Left renal cortex interstitium (tissue), 4 donors: Measurements from ENCODE around the gene KRTAP9-1. TPM values are rescaled to one million over a fixed set of nuclear protein-coding genes. Genes with fewer than 3 reads are reported as not detected.
"Not testable (repeated sequence)": the region's sequence is repeated elsewhere in the genome, so short reads cannot be mapped to it uniquely, and the experiment has no call there.

Source experiments
- DNase-seq, 4 donors: peaks; one replicate each; pipeline ENCODE4 v3.0.0-alpha.2; 2013; ENCODE audit warnings: low read depth in 4 of 4, low spot score in 2 of 4, missing footprints in 1 of 4
- polyA plus RNA-seq, 4 donors: library from polyadenylated mRNA; unstranded; fragments of 120-200 nt; gene quantifications; one replicate each; pipeline ENCODE4 v1.2.1, GENCODE V29; 2013; ENCODE audit not compliant: insufficient read length in 4 of 4

Gene KRTAP9-1
- polyA plus RNA-seq, 4 donors: not detected

DNA sequence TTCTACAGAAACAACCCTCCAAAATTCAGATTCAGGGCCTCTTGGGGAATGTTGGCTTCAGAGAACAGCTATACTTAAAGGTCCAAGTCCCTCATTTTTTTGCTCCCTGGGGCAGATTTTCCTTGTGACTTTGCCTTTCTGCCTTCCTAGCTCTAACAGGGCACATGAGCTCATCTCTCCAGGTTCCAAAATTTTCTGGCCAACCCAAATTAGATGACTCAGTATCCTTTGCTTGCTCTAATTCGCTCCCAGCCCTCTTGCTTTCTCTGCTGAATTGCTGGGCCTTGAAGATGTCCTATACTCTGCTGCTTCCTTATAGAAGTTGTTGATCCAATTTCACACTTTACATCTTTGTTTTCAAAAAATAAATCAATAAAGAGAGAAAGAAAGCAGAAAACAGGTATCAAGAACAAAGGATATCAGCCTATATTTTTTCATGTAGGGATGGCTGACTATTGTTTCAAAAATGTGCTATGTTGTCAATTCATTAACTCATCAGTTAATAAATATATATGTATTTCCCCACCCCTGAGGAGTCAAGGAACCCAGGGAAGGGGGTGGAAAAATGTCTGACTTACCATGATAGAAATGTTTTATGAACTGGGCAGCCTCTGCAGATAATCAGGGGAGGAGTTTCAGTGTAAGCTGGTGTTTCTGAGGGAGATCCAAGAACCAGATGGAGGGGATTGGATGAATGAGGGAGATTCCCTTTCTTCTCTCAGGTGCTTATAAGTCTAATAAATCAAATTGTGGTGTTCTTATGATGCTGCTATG is 10.7 kb upstream of the KRTAP9-1 start:
- DNase-seq: no peak

DNA sequence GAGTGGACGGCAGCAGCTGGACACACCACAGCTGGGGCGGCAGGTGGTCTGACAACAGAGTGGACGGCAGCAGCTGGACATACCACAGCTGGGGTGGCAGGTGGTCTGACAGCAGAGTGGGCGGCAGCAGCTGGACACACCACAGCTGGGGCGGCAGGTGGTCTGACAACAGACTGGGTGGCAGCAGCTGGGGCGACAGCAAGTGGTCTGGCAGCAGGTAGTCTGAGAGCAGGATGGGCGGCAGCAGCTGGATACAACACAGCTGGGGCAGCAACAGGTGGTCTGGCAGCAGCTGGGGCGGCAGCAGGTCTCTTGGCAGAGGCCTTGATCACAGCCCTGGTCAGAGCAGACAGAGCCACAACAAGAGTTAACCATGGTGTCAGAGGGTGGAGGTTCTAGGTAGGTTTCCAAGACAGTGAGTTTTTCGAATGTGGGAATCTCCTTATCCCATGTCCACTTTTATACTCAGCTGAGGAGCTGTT is 5.2 kb upstream of the KRTAP9-1 start, which contains the start of gene KRTAP4-1:
KRTAP4-1 (minus strand) TSS at position 432 of the 482 bp plus-strand sequence; CDS start at position 375, 57 bp downstream.
- no peak for DNase-seq

DNA sequence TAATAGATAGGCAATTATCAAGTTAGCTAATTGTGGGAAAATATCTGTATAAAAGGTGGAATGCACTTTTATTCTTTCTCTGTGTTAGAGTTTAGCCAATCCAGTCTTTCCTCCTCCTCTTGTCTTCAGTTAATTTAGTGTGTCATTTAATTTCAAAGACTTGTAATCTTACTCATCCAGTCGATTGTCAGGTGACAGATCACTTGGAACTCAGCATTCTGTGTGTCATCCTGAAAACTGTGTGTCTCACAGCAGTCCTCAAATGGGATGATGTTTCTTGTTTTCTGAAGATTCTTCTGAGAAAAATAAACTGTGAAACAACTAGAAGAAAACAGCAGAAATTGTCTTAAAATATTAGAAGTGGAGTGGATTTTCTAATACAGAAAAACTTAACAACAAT is 4.7 kb upstream of the KRTAP9-1 start:
- no peak for DNase-seq

DNA sequence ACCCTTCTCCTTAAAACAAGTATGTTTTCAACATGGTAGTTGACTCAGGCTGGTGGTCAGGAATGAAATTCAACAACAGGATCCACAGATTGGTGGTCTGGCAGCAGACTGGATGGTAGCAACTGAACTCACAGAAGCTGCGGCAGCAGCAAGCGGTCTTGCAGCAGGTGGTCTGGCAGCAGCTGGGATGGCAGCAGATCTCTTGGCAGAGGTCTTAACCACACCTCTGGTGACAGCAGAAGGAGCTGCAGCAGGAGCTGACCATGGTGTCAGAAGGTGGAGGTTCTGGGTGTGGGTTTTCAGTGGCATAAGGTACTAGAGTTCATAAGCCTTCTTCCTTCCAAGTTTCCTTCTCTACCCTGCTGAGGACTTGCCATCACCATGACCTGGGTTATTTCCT is 2.8 kb upstream of the KRTAP9-1 start:
- no peak for DNase-seq

DNA sequence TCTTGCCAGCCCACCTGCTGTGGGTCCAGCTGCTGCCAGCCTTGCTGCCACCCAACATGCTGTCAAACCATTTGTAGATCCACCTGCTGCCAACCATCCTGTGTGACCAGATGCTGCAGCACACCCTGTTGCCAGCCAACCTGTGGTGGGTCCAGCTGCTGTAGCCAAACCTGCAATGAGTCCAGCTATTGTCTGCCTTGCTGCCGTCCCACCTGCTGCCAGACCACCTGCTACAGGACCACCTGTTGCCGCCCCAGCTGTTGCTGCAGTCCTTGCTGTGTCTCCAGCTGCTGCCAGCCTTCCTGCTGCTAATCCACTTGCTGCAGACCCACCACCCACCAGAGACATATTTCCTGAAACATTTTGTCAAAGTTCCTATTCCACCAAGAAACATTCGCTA is 641 bp downstream of the KRTAP9-1 start:
- no peak for DNase-seq

DNA sequence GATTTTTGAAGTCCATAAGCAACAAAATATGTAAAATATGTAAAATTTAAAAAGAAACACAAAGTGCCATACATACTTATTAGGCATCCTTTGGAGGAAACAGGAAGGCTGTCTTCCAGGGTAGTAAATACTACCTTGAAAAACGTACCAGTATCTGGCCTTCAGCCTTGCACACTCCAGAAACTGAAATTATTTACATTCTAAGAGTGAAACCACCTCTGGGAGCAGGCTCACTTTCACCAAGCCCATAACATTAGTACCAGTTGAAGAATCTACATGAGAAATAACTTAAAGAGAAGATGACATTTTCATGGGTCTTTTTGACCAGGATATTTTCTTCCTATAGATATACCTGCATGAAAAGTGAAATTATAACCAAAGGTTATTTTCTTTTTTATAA is 6.4 kb downstream of the KRTAP9-1 start:
- DNase-seq: no peak

DNA sequence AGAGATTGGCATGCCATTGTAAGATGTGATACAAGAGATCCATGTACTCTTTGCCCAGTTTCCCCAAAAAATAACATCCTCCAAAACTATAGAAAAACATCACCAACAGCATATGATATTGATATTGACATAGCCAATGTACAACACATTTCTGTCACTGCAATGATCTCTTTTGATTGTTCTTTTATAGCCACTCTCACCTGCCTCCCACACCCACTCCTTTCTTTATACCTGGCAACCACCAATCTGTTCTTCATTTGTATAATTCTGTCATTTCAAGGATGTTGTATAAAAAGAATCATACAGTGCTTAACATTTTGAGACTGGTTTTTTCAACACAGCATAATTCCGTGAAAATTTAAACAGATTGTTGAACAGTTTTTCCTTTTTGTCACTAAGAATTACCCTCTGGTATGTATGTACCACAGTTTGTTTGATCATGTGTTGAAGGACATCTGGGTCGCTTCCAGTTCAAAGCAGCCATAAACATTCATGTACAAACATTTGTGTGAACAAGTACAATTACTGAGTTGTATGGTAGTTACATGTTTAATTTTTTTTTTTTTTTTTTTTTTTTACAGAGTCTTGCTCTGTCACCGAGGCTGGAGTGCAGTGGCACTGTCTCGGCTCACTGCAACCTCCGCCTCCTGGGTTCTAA is 9.9 kb downstream of the KRTAP9-1 start:
- DNase-seq: no peak

DNA sequence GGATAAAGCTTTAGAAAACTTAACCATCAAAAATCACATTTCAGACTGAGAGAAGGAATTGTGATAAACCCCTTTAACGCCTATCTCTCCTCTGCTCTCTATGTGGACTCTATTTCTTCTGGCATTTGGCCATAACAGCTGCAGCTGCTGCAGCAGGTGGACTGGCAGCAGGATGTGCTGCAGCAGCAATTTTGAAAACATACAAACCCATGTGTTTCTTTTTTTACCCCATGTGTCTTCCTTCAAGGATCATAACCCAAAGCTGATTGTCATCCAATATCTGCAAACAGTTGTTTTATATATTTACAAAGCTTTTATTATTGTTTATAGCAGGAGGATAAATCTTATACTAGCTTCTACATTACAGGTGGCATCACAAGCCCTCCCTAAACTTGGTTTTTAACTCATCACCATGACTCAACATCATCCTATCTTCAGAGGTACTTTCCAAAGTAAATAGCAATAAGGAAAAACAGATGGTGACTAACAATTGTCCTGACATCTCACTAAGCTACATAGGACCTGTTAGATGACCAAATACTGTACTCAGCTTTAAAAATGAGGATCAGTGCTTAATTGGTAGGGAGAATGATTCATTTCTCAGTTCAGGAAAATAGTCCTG is 22.3 kb downstream of the KRTAP9-1 start:
- no peak for DNase-seq

DNA sequence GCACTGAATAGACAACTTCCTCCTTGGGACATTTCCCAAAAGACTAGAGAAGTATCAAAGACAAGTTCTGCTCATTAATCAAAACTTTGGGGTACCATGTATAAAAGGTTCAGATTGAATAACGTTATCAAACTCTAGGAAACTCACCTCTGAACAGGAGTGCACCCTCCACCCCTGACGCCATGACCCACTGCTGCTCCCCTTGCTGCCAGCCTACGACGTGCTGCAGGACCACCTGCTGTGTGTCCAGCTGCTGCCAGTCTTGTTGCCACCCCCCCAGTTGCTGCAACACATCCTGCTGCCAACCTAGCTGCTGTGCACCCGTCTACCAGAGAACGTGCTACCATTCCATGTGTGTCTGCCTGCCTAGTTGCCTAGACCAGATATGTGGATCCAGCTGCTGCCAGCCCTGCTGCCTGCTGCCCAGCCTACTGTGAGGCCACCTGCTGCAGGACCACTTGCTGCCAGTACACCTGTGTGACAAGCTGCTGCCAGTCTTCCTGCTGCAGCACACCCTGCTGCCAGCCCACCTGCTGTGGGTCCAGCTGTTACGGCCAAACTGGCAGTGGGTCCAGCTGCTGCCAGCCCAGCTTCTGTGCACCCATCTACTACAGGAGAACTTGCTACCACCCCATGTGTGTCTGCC is 23.0 kb downstream of the KRTAP9-1 start:
- DNase-seq: no peak

DNA sequence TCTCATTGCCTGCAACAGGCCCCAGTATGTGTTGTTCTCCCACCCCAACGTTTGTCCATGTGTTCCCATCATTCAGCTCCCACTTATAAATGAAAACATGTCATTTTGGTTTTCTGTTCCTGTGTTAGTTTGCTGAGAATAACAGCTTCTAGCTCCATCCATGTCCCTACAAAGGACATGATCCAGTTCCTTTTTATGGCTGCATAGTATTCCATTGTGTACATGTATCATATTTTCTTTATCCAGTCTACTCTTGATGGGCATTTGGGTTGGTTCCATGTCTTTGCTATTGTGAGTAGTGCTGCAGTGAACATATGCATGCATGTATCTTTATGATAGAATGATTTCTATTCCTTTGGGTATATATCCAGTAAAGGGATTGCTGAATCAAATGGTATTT is 26.0 kb downstream of the KRTAP9-1 start:
- no peak for DNase-seq

DNA sequence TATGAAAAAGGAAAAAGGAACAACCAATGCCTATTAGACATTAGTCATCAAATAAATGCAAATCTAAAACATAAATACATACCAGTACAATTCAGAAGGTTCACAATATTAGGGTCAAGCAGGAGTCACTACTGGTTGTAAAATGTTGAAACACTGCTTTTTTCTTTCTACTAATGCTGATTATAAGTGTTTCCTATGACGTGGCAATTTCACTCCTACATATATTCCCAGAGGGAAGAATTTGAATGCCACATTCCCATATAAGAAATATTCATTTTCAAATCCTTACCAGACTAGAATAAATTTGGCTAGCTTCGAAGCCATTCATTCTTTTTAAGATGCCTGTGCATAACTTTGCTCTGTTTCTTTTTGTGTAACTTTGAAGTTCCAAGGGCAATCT is 34.1 kb downstream of the KRTAP9-1 start:
- DNase-seq: no peak

DNA sequence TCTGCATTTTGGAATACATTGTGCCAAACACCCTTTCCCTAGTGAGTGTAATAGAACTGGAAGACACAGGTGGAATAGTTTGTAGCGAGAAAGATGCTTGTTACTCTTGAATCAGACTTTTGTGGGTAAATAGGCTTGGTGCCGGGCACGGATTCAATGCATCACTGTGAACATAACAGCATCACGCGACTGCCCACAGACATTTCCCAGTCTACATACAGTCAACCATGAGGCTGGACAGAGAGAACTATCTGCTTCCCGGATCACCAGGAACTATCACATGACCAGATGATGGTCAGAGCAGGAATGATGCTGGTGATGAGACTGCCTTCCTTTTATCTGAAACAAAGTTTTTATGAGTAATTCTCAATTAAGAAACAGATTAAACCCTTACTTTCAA is 36.4 kb downstream of the KRTAP9-1 start:
- no peak for DNase-seq

DNA sequence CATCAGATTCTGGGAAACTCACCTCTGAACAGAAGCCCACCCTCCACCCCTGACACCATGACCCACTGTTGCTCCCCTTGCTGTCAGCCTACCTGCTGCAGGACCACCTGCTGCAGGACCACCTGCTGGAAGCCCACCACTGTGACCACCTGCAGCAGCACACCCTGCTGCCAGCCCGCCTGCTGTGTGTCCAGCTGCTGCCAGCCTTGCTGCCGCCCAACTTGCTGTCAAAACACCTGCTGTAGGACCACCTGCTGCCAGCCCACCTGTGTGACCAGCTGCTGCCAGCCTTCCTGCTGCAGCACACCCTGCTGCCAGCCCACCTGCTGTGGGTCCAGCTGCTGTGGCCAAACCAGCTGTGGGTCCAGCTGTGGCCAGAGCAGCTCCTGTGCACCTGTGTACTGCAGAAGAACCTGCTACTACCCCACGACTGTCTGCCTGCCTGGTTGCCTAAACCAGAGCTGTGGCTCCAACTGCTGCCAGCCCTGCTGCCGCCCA is 37.0 kb downstream of the KRTAP9-1 start, which contains the start of gene KRTAP9-2:
KRTAP9-2 (plus strand) TSS at position 51 of the 498 bp plus-strand sequence; CDS start at position 58, 7 bp downstream.
- not testable (repeated sequence) for DNase-seq

DNA sequence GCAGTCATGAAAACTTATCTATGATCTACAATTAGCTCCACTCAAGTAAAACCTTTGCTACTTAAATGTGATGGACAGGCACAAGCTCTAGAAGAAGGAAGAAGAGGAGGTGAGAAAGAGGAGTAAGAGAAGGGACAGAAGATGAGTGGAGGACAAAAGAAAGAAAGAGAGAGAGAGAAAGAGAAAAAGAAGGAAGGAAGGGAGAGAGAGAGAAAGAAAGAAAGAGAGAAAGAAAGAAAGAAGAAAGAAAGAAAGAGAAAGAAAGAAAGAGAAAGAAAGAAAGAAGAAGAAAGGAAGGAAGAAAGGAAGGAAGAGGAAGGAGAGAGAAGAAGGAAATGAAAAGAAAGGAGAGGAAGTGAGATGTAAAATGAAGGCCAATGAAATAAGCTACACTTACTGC is 40.4 kb downstream of the KRTAP9-1 start:
- DNase-seq: no peak

DNA sequence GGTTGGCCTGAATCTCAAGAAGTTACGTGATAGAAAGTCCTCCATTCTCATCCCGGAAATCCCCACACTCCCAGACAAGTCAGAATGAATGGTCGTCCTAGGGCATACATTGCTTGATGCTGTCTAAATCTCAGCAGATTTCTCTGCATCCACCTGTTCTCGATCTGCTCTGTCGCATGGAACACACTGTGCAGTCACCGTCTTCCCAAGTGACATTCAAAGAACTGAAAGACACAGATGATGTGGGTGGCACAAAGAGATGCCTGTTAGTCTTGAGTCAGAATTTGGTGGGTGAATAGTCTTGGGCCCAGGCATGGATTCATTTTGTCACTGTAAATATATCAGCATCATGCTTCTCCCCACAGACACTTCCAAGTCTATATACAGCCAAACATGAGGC is 42.0 kb downstream of the KRTAP9-1 start:
- no peak for DNase-seq

DNA sequence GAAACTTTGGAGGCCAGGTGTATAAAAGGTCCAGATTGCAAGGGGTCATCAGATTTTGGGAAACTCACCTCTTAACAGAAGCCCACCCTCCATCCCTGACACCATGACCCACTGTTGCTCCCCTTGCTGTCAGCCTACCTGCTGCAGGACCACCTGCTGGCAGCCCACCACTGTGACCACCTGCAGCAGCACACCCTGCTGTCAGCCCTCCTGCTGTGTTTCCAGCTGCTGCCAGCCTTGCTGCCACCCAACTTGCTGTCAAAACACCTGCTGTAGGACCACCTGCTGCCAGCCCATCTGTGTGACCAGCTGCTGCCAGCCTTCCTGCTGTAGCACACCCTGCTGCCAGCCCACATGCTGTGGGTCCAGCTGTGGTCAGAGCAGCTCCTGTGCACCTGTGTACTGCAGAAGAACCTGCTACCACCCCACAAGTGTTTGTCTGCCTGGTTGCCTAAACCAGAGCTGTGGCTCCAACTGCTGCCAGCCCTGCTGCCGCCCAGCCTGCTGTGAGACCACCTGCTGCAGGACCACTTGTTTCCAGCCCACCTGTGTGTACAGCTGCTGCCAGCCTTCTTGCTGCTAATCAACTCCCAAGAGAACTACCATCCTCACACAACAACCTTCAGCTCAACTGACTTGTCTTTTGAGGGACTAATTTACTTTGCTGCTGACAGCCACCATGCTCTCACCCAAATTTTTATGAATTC is 42.9 kb downstream of the KRTAP9-1 start, which contains the start of gene KRTAP9-3:
KRTAP9-3 (plus strand) TSS at position 51 of the 707 bp plus-strand sequence; CDS start at position 104, 53 bp downstream.
- not testable (repeated sequence) for DNase-seq

DNA sequence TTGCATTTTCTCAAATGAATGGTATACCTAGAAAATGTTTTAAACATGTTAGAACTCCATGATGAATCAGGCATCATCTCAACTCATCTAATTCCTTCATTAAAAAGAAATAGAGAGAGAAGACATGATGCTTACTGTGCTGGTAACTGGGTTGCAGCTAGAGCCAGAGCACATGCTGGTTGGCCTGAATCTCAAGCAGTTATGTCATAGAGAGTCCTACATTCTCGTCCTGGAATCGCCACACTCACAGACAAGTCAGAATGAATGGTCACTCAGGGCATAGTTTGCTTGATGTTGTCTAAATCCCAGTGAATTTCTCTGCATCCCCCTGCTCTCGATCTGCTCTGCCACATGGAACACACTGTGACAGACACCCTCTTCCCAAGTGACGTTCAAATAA is 47.4 kb downstream of the KRTAP9-1 start:
- DNase-seq: not testable (repeated sequence)

DNA sequence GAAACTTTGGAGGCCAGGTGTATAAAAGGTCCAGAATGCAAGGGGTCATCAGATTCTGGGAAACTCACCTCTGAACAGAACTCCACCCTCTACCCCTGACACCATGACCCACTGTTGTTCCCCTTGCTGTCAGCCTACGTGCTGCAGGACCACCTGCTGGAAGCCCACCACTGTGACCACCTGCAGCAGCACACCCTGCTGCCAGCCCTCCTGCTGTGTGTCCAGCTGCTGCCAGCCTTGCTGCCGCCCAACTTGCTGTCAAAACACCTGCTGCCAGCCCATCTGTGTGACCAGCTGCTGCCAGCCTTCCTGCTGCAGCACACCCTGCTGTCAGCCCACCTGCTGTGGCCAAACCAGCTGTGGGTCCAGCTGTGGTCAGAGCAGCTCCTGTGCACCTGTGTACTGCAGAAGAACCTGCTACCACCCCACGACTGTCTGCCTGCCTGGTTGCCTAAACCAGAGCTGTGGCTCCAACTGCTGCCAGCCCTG is 48.3 kb downstream of the KRTAP9-1 start, which contains the start of gene KRTAP9-8:
KRTAP9-8 (plus strand) TSS at position 51 of the 489 bp plus-strand sequence; CDS start at position 104, 53 bp downstream.
- DNase-seq: not testable (repeated sequence)
